GM03348 (cell line): ENCODE data around the gene HSDL1.

ENCODE experiments used
- DNase-seq: peaks from one replicate; pipeline ENCODE4 v3.0.0; 2012; ENCODE audit warnings: low spot score

The HSDL1 gene

GRCh38 chr16:84107921-84108320, 37.1 kb downstream of the HSDL1 start:
- no peak for DNase-seq

GRCh38 chr16:84105948-84106740, 38.8 kb downstream of the HSDL1 start:
- no peak for DNase-seq

- no peak for DNase-seq
Measured at GRCh38 chr16:84105301-84105815, 39.6 kb downstream of the HSDL1 start.

- DNase-seq: no peak
Measured at GRCh38 chr16:84104231-84104630, 40.7 kb downstream of the HSDL1 start.

GRCh38 chr16:84103678-84104077, 41.3 kb downstream of the HSDL1 start:
- DNase-seq: peak; percentile 32

GRCh38 chr16:84098939-84099338, 46.0 kb downstream of the HSDL1 start:
- DNase-seq: no peak

DNA sequence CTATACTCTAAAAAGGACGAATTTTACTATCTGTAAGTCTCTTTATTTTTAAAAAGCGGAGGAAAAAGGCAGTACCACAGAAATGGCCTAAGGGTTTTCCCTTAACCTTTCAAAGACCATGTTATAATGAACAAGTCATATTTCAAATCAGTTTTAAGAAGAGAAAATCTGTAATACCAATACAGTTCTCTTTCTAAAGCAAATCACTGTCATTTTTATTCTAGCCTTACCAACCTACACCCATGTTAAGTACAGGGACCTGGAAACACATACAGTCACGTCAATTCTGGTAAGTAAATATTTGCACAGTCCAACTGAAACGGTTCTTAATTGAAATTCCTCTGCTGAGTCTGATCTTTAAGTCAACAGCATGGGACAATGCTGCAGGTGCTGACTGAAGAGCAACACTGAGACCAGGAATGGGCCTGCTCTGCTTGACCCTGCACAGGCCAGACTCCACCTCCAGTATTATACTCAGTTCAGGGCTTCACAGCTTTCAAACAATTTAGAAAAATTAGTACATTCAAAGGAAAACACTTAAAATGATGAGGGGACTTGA, 48.5 kb downstream of the HSDL1 start:
- no peak for DNase-seq

GRCh38 chr16:84095466-84095865, 49.5 kb downstream of the HSDL1 start:
- no peak for DNase-seq

DNA sequence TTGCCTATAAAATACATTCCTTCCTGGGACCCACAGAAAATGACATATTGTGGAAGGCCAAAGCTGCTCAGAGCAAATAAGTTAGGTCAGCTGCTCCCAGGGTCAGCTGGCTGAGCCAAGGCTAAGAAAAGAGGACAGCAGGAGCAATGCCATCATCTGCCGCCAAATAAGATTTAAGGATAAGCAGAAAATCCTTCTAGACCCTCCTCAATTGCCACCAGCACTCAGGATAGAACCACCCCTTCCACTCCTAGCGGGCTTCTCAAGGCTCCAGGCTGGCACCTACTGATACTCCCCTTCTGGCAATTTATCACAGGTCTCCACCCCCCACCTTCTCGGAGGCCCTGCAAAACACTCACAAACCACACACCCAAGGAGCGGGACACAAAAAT, 51.1 kb downstream of the HSDL1 start:
- DNase-seq: no peak

- DNase-seq: no peak
Measured at GRCh38 chr16:84093120-84093878, 51.7 kb downstream of the HSDL1 start.

DNA sequence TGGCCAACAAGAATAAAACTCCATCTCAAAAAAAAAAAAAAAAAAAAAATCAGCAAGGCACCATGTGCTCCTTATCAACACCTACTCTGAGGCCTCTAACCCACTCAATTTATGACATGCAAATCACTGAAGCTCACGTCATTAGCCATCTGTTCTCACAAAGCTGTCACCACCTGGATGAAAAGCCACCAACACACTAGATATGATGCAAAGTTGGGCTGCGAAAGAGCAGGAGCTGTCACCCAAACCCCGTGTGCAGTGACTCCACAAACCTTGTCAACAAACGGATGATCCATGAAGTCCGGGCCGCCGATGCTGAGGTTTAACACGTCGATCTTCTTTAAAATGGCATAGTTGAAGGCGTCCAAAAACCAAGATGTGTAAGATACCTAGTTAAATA, 53.5 kb downstream of the HSDL1 start:
- DNase-seq: no peak

DNA sequence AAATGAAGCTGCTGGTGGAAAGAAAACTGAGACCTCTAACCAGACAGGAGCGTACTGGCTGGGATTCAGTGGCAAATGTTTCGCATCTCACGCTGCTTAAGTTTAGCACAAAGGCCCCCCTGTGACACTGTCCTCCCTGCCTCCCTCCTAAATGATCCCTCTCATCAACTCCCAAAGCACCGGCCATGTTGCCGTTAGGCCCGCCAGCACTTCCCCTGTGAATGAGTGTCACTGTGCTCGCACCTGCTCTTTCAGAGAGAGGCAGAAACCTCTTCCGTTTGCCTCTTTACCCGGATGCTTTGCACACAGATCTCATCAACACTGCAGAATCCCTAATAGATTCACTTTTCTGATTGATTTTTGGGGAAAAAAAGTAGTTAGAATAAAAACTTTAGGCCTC, 54.8 kb downstream of the HSDL1 start:
- DNase-seq: no peak

- no peak for DNase-seq
Measured at GRCh38 chr16:84088695-84089395, 56.1 kb downstream of the HSDL1 start.

- DNase-seq: no peak
Measured at GRCh38 chr16:84087466-84088151, 57.4 kb downstream of the HSDL1 start.

- DNase-seq: no peak
Measured at GRCh38 chr16:84087001-84087400, 58.0 kb downstream of the HSDL1 start.

DNA sequence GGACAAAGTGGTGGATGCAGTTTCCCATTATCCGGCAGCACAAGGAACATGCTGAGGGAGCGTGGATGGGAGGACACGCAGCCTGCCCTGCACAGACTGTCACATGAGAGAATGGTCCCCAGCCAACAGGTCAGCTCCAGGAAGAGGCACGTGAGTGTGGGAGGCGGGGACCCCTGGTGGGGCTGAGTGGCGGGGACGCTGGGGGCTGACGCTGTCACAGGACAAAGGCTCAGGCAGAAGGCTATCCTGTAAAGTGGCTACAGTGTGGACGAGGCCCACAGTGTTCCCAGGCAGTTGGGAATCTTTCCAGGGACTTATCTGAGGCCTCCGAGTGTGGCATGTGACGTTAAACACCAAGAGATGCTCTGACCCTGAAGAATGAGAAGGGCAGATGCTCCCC, 58.6 kb downstream of the HSDL1 start:
- DNase-seq: no peak

- no peak for DNase-seq
Measured at GRCh38 chr16:84085773-84086172, 59.2 kb downstream of the HSDL1 start.

DNA sequence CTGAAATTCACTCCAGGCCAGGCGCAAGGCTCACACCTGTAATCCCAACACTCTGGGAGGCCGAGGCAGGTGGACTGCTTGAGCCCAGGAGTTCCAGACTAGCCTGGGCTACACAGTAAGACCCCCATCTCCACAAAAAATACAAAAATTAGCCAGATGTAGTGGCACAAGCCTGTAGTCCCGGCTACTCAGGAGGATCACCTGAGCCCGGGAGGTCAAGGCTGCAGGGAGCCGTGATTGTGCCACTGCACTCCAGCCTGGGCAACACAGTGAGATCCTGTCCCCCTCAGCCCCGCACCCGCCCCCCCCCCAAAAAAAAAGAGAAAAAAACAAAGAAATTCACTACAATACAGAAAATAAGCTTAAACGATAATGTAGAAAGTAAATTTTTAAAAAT, 59.7 kb downstream of the HSDL1 start:
- no peak for DNase-seq

GRCh38 chr16:84084570-84085270, 60.3 kb downstream of the HSDL1 start:
- DNase-seq: peak; percentile 75

DNA sequence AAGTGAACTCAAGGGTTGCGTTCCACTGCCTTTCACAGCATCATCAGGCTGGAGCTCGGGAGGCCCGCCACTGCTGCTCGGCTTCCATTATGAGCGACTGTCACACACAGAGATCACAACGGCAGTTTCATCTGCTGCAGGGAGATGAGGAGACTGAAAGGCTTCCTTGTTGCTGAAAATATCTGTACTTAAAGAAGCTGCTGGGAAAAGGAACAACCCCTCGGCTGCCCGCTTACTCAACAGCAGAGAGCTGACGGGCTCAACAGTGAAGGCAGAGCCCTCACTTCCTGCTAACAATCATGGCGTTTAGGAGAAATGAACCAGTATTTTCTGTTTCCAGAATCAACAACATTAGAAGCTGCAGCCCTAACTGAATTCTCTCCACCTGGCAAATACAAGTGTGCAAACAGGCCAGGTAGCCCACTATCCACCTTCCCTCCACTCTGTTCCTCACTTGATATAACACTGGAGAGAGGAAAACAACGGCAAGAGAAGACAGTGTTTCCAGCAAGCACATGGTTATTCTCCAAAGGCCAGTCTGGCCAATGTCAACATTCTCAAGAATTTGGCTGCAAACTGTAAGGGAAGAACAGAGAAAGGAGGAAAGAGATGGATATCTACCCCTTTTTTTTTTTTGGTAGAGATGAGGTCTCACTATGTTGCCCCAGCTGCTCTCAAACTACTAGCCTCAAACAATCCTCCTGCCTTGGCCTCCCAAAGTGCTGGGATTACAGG, 62.0 kb downstream of the HSDL1 start:
- DNase-seq: no peak
